ENCODE results near the gene EHD4.

Gene EHD4

DNA sequence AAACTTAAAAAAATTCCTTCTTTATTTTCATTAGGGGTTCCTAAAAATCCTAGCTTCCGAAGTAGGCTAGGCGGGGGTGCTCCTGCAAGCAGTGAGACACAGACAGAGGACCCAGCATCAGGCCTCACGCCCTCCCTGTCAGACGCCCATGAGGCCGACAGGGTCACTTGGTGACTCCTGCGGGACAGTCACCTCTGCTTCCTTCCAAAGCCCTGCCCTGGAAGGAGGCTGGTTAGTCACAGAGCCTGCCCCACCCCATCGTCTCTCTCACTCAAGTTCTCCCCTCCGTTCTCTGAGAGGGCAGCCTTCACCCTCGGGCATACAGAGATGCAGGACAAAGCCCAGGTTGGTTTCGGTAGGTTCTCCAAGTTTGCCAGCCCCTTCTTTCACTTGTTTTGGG, 38.6 kb downstream of the EHD4 start:
- FAIRE-seq: no peak

DNA sequence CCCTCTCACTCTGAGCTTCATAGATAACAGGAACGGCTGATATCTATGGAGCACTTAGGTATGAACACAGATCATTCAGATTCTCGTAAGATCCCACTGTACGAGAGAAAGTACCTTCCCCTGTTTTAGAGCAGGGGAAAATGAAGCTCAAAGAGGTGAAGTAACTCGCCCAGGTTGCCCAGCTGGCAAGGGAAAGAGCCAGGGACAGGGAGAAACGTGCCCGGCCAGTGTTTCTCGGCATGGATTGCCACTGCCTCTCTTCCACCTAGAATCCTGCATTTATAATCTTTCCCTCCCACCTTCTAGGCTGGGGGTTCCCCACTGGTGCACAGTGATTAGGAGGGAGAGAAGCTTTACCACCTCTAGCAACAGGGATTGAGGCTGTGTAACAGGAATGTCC, 39.0 kb downstream of the EHD4 start:
- FAIRE-seq: no peak

GRCh38 chr15:41932511-41933289, 39.7 kb downstream of the EHD4 start:
- FAIRE-seq: no peak

DNA sequence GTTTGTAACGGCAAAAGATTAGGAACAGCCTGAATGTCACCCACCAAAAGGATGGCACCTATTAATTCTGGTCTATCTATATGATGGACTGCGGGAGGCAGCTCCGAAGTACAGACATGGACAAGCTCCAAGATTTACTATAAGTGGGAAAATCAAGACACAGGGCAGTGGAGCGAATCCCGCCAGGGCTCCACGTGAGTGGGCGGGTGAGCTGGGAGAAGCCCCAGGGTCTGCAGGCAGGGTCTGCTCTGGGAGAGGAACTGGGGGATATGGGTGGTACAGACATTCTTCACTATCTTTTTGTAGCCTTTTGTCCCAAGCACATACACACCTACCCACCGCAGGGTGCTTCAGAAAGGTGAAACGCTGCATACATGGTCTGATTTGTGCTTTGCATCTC, 40.3 kb downstream of the EHD4 start:
- FAIRE-seq: no peak

GRCh38 chr15:41930867-41931222, 41.5 kb downstream of the EHD4 start:
- no peak for FAIRE-seq

DNA sequence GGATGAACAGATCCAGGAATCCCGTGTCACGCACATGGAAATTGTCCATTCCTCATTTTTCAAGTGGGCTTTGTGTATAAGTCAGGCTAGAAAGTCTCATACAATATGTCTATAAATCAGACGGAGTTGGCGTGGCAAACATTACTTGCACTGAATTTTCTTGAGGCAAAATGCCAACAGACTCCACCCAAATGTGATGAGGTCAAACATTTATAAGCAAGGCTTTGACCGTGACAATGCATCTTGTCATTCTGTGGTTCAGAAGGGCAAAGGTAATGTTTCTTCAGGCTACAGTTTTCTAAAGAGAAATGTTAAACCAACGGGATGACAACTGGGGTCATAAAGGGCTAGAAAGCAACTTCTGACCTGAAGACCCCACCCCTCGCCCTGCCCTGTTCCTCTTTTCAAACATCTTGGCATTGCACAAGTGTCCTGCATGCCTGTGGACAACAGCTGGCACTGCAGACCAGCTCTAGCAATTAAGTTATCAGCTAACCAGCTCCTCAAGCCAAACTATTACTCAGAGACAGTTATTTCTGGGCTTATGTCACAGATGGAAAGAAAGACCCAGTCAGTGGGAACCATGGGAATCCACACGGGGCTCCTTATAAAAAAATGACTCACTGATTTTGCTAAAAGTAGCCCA, 42.0 kb downstream of the EHD4 start:
- no peak for FAIRE-seq

- no peak for FAIRE-seq
Measured at GRCh38 chr15:41928637-41929620, 43.4 kb downstream of the EHD4 start.

GRCh38 chr15:41928100-41928499, 44.3 kb downstream of the EHD4 start:
- FAIRE-seq: no peak

DNA sequence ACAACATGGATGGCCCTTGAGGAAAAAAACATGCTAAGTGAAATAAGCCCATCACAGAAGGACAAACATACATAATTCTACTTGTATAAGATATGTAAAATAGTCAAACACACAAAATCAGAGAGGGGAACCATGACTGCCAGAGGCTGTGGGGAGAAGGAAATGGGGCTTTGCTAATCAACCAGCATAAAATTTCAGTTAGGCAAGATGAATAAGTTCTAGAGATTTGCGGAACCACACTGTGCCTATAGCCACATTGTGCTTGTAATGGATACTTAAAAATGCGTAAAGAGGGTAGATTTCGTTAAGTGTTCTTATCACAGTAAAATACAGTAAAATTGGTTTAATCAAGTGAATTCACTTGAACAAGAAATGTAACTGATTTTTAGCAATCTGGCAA, 44.8 kb downstream of the EHD4 start:
- FAIRE-seq: no peak

- no peak for FAIRE-seq
Measured at GRCh38 chr15:41926185-41927056, 45.9 kb downstream of the EHD4 start.

DNA sequence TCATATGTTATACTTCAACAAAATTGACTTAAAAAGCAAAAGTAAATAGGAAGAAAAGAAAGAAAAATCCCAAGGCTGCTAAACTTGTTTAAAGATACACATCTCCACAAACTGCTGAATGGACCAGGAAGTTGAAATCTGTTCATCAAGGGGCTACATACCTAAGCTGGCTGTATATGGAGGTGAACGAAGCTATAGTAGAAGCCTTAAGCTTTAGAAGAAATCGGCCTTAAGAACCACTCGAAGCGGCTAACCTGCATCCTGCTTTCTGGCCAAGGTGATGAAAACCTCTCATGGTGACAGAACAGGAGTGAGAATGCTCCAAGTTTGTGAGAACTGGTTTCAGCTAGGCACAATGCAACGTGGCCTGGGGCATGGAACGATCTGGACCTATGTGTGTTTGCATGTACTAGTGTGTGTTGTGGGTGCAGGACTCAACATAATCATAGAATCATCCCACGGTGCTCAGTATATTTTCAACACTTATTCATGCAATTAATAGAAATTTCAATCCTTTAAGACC, 47.2 kb downstream of the EHD4 start:
- no peak for FAIRE-seq

DNA sequence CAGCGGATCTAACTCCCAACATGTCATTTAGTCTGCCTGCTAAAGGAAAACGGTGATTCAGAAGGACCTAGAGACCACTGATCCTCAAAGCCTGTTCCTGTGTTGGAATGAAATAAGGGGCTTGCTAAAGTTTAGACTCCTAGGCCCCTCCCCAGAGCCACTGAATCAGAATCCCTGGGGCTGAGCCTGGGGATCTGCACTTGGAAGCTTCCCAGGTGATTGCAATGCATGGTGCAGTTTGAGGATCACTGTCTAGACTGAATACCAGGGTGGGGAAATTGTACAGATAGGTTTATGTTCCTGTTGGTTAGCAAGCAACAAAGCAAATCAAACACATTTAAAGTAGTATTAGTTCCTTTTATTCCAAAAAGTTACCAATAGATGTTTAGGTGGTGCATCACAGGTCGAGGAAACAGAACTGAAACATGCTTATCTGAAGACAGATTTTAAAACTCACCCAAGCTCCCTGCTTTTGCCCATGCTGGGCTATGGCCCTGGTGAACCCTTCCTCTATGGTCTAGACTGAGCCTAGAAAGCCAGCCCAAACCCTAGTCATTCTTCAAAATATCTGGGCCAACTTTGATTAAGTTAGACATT, 48.9 kb downstream of the EHD4 start:
- no peak for FAIRE-seq

DNA sequence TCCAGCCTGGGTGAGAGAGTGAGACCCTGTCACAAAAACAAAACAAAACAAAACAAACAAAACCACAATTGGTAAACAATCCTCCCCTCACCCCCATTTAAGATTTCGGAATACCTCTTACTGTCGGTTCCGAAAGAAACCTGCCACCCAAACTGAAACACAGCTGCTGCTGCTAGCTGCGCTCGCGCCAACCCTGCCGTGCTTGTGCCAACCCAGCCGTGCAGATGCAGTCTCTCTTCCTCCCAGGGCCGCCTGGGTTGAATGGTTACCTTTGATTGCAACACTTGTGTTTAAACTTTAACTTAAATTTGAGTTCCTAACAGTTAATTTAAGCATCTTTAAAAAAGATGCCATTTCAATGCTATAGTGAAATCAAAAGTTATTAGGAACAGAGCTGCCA, 50.0 kb downstream of the EHD4 start:
- FAIRE-seq: no peak

DNA sequence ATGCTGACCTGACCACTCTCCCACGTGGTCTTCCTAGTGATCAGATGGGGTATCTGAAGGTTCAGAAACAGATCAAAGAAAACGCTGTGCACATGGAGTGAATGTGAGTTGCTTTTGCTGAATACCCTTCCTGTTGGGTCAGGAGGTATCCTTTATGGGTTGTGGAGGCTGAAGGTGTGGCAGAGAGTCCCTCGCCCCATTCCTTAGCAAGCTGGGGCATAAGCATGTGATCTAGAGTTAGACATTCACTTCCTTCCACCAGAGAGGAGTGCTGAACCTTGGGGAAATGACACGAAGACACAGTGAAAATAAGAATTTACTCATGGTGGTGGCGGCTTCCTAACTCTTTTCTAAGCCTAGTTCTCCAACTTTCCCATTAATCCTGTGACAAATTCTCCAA, 50.7 kb downstream of the EHD4 start:
- no peak for FAIRE-seq

GRCh38 chr15:41921167-41921566, 51.2 kb downstream of the EHD4 start:
- FAIRE-seq: no peak

DNA sequence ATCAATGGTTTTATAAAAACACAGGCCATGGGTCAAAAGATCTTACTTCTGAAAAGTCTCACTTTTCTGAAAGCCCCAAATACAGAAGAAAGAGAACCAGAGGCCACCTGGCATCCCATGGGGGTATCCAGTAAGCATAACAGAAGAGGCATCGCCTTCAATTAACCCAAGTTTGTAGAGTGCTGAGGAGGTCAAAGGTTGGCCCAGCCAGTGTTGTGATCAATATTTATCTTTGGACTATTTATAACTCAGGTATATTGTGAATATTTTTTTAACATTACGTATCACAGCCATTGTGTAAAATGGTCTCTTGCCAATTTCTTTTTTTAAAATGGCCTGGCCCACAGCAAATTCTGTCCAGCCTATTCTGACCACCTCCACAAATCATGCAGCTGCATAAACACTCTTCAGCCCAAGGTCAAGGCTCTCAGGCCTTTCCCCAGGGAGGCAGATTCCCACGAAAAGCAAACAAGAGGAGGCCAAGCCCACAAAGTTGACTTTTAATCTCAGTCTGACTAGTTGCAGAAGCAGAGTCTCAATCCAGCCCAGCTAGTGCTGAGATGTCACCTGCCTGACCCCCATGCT, 52.3 kb downstream of the EHD4 start:
- FAIRE-seq: no peak

DNA sequence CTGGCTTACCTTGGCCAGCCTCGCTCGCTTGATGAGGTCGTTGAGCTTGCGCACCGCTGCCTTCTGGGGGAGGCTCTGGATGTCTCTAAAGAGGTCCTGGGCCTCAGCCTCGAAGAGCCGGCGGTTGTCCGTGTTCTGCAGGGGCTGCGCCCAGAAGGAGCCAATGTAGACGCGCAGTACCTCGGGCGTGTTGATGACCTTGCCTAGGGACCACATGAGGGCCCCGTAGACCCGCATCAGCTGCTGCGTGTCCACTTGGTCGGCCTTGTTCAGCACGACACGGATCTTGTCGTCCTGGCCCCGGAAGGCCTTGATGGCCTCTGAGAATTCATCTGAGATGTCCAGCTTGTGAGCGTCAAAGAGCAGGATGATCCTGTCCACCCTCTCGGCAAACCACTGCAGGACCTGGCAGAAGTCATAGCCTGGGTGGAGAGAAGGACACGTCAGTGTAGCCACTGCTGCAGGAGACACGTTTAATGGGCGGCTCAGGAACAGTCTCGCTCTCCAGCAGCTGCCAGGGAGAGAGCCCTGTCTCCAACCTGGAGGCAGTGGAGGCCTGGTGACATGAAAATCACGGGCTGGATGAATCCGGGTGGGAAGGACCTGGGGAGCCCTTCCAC, 53.0 kb downstream of the EHD4 start:
- no peak for FAIRE-seq

- no peak for FAIRE-seq
Measured at GRCh38 chr15:41918506-41919126, 53.7 kb downstream of the EHD4 start.

GRCh38 chr15:41917767-41918430, 54.5 kb downstream of the EHD4 start:
- FAIRE-seq: no peak

All from G401.6 (cell line).